ENCODE measurements around the gene PWP1. TPM values are rescaled to one million over a fixed set of nuclear protein-coding genes. Genes with fewer than 3 reads are reported as not detected.
"Not testable (repeated sequence)": the region's sequence is repeated elsewhere in the genome, so short reads cannot be mapped to it uniquely, and the experiment has no call there.

PWP1 gene
- total RNA-seq, 1 donor, result 70.8 TPM

DNA sequence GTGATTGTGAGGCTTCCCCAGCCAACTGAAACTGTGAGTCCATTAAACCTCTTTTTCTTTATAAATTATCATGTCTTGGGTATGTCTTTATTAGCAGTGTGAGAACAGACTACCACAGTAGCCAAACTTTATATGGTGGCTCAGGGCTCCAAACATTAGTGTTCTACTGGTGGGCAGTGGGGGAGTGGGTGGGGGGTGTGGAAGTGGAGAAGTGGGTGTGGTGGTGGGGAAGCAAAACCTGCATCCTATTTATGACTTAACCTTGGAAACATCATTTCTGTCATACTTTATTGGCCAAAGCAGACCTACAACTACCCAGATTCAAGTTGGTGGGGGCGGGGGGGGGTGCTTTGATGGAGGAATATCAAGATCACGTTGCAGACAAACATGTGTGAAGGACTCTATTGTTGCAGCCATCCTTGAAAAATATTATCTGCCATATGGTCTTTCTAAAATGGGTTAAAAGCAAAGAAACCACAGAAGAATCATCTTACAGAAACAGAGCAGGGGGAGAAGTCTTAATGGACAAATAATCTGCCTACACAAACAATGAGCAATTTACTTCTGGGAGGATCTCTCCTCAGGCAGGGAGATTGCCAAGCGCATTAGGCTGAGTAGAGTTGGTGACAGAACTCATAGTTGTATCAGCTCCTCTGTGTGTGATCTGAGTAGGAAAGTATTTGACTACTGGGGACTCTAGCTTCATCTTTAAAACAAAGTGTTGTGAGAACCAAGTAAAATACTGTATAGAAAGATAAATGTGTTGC is 1.4 kb upstream of the PWP1 start:
- Histone ChIP-seq H3K4me1 (ENCODE audit: insufficient read depth, low read length) (peaks cover 21% of the 10 kb centered on the region), H3K27me3 (ENCODE audit: insufficient read depth, low read length) (no peaks in the 10 kb centered on the region), H3K9me3 (ENCODE audit: low read depth, low read length) (no peaks in the 10 kb centered on the region), H3K4me3 (ENCODE audit: low read length) (no peak overlapping the region)

DNA sequence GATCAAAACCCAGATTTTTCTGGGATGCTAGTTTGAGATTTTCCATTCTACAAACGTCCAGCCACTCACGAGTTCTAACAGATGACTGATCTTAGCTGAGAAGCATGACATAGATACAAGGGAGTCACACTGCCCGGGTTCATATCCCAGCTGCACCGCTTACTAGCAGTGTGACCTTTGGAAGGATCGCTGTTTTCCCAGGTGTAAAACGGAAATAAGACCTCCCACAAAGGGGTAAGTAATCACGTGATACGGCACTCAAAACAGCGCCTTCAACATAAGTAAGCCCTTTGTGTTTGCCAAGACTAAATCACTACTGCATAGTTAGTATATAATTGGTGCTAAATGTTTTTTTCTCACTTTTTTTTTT is 624 bp upstream of the PWP1 start:
- Histone ChIP-seq H3K27me3 (ENCODE audit: insufficient read depth, low read length) (no peaks in the 10 kb centered on the region), H3K4me3 (ENCODE audit: low read length) (peak overlapping the region; percentile 82), H3K9me3 (ENCODE audit: low read depth, low read length) (no peaks in the 10 kb centered on the region)

DNA sequence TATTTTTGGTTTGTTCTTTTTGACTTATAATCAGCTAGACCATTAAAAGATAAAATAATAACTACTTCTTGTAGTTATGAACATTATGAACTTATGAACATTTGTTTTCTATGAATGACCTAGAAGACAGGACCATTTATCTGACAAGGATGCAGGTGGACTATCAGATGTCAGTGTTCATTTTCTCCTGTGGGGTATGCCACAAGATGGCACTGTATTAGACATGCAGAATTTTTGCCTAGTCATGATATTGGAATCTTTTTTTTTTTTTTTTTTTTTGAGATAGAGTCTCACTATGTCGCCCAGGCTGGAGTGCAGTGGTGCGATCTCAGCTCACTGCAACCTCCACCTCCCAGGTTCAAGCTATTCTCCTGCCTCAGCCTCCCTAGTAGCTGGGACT is 10.2 kb downstream of the PWP1 start:
- H3K4me3 ChIP-seq (ENCODE audit: low read length), result not testable (repeated sequence)

More for the DNA sequence above, 624 bp upstream of the PWP1 start:
- H3K4me1 ChIP-seq (ENCODE audit: insufficient read depth, low read length), result peaks cover 21% of the 10 kb centered on the region

DNA sequence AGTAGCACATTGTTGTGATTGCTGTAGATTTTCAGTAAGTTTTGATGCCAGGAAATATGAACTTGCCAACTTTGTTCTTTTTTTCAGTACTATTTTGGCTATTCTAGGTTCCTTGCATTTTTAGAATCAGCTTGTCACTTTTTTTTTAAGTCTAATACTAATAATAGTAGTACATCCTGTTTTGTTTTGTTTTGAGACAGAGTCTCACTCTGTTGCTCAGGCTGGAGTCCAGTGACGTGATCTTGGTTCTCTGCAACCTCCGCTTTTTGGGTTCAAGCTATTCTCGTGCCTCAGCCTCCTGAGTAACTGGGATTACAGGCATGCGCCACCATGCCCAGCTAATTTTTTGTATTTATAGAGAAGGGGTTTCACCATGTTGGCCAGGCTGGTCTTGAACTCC is 16.5 kb downstream of the PWP1 start:
- no peaks in the 10 kb centered on the region for H3K9me3 ChIP-seq (ENCODE audit: low read depth, low read length)
- H3K27me3 ChIP-seq (ENCODE audit: insufficient read depth, low read length), result no peaks in the 10 kb centered on the region
- H3K4me1 ChIP-seq (ENCODE audit: insufficient read depth, low read length), result no peaks in the 10 kb centered on the region
- no peak overlapping the region for H3K4me3 ChIP-seq (ENCODE audit: low read length)

More for the DNA sequence above, 10.2 kb downstream of the PWP1 start:
- not testable (repeated sequence) for H3K4me1 ChIP-seq (ENCODE audit: insufficient read depth, low read length); H3K9me3 ChIP-seq (ENCODE audit: low read depth, low read length); H3K27me3 ChIP-seq (ENCODE audit: insufficient read depth, low read length)

DNA sequence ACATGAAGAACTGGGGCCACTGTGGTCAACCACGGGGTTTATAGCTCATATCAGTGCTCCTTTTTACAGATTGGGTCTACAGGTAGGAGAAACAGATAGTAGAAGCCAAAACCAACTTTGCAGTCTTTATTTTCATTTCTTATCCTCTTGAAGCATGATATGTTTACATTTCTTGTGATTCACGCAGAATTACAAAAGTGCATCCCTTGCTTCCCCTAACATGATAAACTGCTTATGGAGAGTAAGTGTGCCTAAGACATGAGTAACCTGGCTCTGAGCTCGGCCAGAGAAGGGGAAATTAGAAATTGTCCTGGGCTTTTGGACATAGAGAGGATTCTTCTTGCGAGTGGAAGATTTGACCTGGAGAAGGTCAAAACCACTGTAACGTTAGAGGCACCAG is 18.4 kb downstream of the PWP1 start:
- H3K4me3 ChIP-seq (ENCODE audit: low read length), result no peak overlapping the region
- H3K4me1 ChIP-seq (ENCODE audit: insufficient read depth, low read length), result no peaks in the 10 kb centered on the region
- H3K27me3 ChIP-seq (ENCODE audit: insufficient read depth, low read length), result no peaks in the 10 kb centered on the region
- H3K9me3 ChIP-seq (ENCODE audit: low read depth, low read length), result no peaks in the 10 kb centered on the region

DNA sequence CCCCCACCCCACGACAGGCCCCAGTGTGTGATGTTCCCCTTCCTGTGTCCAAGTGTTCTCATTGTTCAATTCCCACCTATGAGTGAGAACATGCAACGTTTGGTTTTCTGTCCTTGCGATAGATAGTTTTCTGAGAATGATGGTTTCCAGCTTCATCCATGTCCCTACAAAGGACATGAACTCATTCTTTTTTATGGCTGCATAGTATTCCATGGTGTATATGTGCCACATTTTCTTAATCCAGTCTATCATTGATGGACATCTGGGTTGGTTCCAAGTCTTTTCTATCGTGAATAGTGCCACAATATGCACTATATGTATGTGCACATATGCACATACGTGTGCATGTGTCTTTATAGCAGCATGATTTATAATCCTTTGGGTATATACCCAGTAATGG is 19.9 kb downstream of the PWP1 start:
- not testable (repeated sequence) for H3K4me1 ChIP-seq (ENCODE audit: insufficient read depth, low read length); H3K4me3 ChIP-seq (ENCODE audit: low read length); H3K9me3 ChIP-seq (ENCODE audit: low read depth, low read length); H3K27me3 ChIP-seq (ENCODE audit: insufficient read depth, low read length)

DNA sequence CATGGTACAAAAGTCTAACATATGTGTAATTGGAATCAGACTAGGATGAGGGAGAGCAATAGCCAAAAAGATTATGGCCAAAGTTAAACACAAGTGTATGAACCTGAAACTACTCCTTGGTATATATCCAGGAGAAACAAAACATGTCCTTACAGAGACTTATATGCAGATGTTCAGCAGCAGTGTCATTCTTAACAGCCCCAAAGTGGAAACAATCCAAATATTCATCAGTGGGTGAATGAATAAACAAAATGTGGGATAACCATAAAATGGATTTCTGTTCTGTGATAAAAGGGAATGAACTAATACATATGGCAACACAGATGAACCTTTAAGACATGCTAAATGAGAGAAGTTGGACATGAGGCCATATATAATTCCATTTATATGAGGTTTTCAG is 30.2 kb downstream of the PWP1 start:
- Histone ChIP-seq H3K4me3 (ENCODE audit: low read length) (no peak overlapping the region), H3K9me3 (ENCODE audit: low read depth, low read length) (no peaks in the 10 kb centered on the region), H3K4me1 (ENCODE audit: insufficient read depth, low read length) (no peaks in the 10 kb centered on the region), H3K27me3 (ENCODE audit: insufficient read depth, low read length) (no peaks in the 10 kb centered on the region)

DNA sequence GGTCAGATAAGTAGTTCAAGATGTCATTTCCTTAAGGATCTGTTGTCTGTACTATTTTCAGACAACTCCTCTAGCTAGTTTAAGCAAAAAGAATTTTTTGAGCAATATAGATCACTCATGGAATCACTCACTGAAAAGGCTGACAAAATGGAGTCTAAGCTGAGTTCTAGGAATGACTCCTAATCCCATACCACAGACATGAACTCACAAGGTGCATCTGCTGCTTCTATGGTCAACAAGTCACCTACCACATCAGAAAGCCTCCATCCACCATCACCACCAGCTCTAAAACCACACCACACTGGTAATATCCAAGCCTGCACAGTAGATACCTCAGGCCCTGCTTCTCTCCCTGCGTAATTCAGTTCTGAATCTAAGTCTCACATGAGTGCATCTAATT is 33.0 kb downstream of the PWP1 start:
- Histone ChIP-seq H3K4me3 (ENCODE audit: low read length) (no peak overlapping the region), H3K9me3 (ENCODE audit: low read depth, low read length) (no peaks in the 10 kb centered on the region), H3K27me3 (ENCODE audit: insufficient read depth, low read length) (no peaks in the 10 kb centered on the region), H3K4me1 (ENCODE audit: insufficient read depth, low read length) (no peaks in the 10 kb centered on the region)

DNA sequence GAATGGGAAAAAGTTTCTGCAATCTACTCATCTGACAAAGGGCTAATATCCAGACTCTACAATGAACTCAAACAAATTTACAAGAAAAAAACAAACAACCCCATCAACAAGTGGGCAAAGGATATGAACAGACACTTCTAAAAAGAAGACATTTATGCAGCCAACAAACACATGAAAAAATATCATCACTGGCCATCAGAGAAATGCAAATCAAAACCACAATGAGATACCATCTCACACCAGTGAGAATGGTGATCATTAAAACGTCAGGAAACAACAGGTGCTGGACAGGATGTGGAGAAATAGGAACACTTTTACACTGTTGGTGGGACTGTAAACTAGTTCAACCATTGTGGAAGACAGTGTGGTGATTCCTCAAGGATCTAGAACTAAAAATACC is 41.7 kb downstream of the PWP1 start:
- H3K4me1 ChIP-seq (ENCODE audit: insufficient read depth, low read length); H3K9me3 ChIP-seq (ENCODE audit: low read depth, low read length); H3K4me3 ChIP-seq (ENCODE audit: low read length); H3K27me3 ChIP-seq (ENCODE audit: insufficient read depth, low read length): not testable (repeated sequence)

DNA sequence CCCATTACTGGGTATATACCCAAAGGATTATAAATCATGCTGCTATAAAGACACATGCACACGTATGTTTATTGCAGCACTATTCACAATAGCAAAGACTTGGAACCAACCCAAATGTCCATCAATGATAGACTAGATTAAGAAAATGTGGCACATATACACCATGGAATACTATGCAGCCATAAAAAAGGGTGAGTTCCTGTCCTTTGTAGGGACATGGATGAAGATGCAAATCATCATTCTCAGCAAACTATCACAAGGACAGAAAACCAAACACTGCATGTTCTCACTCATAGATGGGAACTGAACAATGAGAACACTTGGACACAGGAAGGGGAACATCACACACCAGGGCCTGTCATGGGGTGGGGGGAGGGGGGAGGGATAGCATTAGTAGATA is 42.1 kb downstream of the PWP1 start:
- not testable (repeated sequence) for H3K9me3 ChIP-seq (ENCODE audit: low read depth, low read length); H3K27me3 ChIP-seq (ENCODE audit: insufficient read depth, low read length); H3K4me3 ChIP-seq (ENCODE audit: low read length); H3K4me1 ChIP-seq (ENCODE audit: insufficient read depth, low read length)

DNA sequence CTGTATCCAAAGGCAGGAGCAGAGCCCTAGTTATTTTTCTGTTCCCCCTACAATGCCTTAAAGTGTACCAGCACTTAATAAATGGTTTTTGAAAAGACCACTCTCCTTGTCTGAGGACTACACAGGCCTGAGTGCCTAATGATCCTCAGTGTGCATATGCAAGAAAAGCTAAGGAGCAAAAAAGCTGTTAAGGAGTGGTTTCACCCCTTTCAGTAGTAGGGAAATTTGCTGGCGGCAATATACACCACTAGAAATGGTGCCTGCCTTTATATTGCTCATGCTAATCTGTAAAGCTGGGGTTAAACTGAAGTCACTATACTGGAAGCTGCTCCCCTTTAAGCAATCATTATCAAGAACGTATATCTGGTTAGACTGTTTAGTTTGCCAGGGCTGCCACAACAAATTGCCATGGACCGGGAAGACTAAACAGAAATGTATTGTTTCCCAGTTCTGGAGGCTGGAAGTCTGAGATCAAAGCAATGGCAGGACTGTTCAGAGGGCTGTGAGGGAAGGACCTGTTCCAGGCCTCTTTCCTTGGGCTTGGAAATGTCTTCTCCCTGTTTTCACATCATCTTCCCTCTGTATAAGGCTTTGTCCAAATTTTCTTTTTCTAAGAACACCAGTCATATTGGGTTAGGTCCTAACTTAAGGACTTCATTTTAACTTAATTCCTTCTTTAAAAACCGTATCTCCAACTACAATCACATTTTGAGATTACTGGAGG is 45.2 kb downstream of the PWP1 start:
- no peak overlapping the region for H3K4me3 ChIP-seq (ENCODE audit: low read length)

DNA sequence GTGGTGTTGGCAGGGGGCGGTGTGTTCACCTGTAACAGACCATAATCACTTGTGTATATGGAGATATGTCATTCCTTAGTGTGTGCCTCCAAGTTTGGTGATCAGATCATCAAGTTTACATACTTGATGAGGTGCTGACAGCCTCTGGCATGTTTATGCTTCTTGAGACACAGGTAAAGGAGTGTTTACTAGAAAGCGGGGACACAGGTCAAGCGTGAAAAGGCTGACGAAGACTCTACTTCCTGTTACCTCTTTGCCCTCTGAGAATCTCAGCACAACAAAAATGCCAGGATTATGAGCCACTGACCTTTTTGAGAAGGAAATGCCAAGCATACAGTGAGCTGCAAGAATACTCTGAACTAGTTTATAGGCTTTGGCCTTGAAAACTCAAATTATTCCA is 45.8 kb downstream of the PWP1 start:
- peaks cover 3% of the 10 kb centered on the region for H3K4me1 ChIP-seq (ENCODE audit: insufficient read depth, low read length)
- no peak overlapping the region for H3K4me3 ChIP-seq (ENCODE audit: low read length)
- H3K27me3 ChIP-seq (ENCODE audit: insufficient read depth, low read length), result no peaks in the 10 kb centered on the region
- H3K9me3 ChIP-seq (ENCODE audit: low read depth, low read length), result no peaks in the 10 kb centered on the region

More for the DNA sequence above, 45.2 kb downstream of the PWP1 start:
- H3K27me3 ChIP-seq (ENCODE audit: insufficient read depth, low read length), result no peaks in the 10 kb centered on the region
- H3K9me3 ChIP-seq (ENCODE audit: low read depth, low read length), result no peaks in the 10 kb centered on the region
- peaks cover 3% of the 10 kb centered on the region for H3K4me1 ChIP-seq (ENCODE audit: insufficient read depth, low read length)

DNA sequence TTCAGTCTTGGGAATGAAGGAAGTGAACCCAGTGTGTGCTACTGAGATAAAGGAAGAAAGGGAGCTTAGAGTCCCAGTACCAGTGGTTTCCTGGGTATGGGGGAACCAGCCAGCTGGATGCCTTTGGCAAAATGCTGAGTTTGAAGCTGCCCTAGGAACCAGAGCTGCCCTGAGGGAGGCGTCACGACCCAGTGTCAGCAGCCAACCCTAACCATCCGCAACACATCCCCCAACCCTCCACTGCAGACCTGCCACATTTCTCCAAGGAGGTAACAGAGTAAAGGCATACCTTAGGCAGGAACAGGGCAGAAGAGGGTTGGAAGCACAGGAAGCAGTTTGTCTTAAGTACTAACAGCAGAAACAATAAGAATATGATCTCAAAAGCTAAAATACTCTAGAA is 46.8 kb downstream of the PWP1 start:
- H3K4me3 ChIP-seq (ENCODE audit: low read length), result no peak overlapping the region
- no peaks in the 10 kb centered on the region for H3K27me3 ChIP-seq (ENCODE audit: insufficient read depth, low read length)
- peaks cover 13% of the 10 kb centered on the region for H3K4me1 ChIP-seq (ENCODE audit: insufficient read depth, low read length)
- no peaks in the 10 kb centered on the region for H3K9me3 ChIP-seq (ENCODE audit: low read depth, low read length)

DNA sequence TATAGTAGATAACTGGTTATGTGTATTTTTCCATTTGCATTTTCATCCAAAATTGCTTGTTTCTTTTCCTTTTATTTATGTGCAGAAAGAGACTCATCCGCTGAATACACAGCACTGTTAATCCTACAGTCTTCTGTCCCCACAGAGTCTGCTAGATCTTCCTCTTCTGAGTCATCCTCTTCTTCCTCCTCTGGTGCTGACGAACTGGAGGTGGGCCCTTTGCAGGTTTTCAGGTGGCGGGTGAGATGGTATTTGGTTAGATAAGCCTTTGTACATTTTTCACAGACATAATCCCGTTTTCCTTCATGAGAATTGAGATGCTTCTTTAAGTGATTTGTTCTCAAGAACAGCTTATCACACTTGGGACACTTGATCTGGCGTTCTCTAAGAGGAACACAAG is 48.5 kb downstream of the PWP1 start:
- Histone ChIP-seq H3K27me3 (ENCODE audit: insufficient read depth, low read length) (no peaks in the 10 kb centered on the region), H3K4me3 (ENCODE audit: low read length) (no peak overlapping the region), H3K9me3 (ENCODE audit: low read depth, low read length) (no peaks in the 10 kb centered on the region), H3K4me1 (ENCODE audit: insufficient read depth, low read length) (peaks cover 20% of the 10 kb centered on the region)

DNA sequence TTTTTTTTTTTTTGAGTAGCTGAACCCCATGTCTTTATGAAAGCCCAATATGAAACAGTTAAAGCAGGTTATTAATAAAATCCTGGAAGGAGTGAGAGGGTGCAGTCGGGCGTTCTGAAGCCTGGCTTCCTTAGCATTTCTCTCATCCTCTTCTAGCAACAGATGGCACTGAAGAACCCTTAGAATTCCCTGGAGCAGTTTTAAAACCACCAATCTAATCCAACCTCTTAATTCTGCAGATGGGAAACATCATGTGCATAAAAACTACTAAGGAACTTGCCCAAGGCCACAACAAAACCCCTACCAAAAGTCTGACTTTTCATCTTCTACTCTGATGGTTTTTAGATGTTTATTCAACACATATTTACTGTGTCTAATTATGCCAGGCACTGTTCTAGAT is 50.2 kb downstream of the PWP1 start:
- Histone ChIP-seq H3K27me3 (ENCODE audit: insufficient read depth, low read length) (no peaks in the 10 kb centered on the region), H3K9me3 (ENCODE audit: low read depth, low read length) (no peaks in the 10 kb centered on the region), H3K4me3 (ENCODE audit: low read length) (no peak overlapping the region), H3K4me1 (ENCODE audit: insufficient read depth, low read length) (peaks cover 20% of the 10 kb centered on the region)

DNA sequence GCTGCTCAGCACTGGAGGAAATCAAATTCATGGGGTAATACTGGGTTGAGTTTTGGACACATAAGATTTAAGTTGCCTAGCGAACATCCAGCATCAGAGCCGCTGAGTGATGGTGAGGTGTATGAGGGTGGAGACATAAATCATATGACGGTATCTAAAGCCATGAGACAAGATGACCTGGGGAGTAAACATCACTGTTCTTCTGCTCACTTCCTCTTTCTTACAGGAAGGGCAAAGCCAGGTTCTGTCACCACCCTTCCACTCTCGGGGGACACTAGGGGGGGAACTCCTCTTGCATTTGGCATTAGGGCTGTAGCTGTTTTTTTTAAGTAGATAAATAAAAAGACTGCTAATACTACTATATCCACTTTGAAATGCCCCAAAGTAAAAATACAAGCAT is 51.3 kb downstream of the PWP1 start:
- Histone ChIP-seq H3K27me3 (ENCODE audit: insufficient read depth, low read length) (no peaks in the 10 kb centered on the region), H3K9me3 (ENCODE audit: low read depth, low read length) (no peaks in the 10 kb centered on the region), H3K4me3 (ENCODE audit: low read length) (no peak overlapping the region), H3K4me1 (ENCODE audit: insufficient read depth, low read length) (peaks cover 18% of the 10 kb centered on the region)

Data from mononuclear cell (primary cell).